Natural killer cell (primary cell): ENCODE measurements around the gene NOD1. TPM values are rescaled to one million over a fixed set of nuclear protein-coding genes. Genes with fewer than 3 reads are reported as not detected.
"Not testable (repeated sequence)": the region's sequence is repeated elsewhere in the genome, so short reads cannot be mapped to it uniquely, and the experiment has no call there.

Experiments used
- ATAC-seq, 3 donors: fragments of 150-1000 bp in 2 of 3; fragments of 200-7000 bp in 1 of 3; cut with Tn5 transposase; 1 replicate in 1 of 3; 2 replicates in 2 of 3; pipeline ENCODE4 v1.10.0; 2021; ENCODE audit warnings: mild to moderate bottlenecking in 2 of 3, moderate library complexity in 2 of 3
- DNase-seq, 2 donors: peaks; one replicate each; pipeline versions ENCODE4 v3.0.0 to v3.0.0-alpha.2; 2013 to 2021; ENCODE audit warnings: mixed read lengths in 1 of 2
- H3K27ac ChIP-seq: one replicate; pipeline ENCODE4 v1.5.1; 2013; ENCODE audit warnings: mild to moderate bottlenecking, low read length
- H3K27me3 ChIP-seq: one replicate; pipeline ENCODE4 v1.6.1; 2013; ENCODE audit warnings: low read length; ENCODE audit not compliant: control insufficient read depth, insufficient read depth
- H3K36me3 ChIP-seq: one replicate; pipeline ENCODE4 v1.6.1; 2013; ENCODE audit warnings: low read length; ENCODE audit not compliant: control insufficient read depth, insufficient read depth
- H3K4me1 ChIP-seq: one replicate; pipeline ENCODE4 v1.6.1; 2013; ENCODE audit warnings: low read length; ENCODE audit not compliant: control insufficient read depth, insufficient read depth
- H3K4me3 ChIP-seq: one replicate; pipeline ENCODE4 v1.5.1; 2013; ENCODE audit warnings: low read length
- H3K9me3 ChIP-seq: one replicate; pipeline ENCODE4 v1.6.1; 2013; ENCODE audit warnings: low read length; ENCODE audit not compliant: control insufficient read depth, insufficient read depth
- H3K27ac Mint-ChIP-seq, 2 donors: one replicate each; pipeline ENCODE4 v1.8.0; 2022; ENCODE audit warnings: mild to moderate bottlenecking in 2 of 2, mixed read lengths in 2 of 2, moderate library complexity in 1 of 2
- H3K27me3 Mint-ChIP-seq, 2 donors: one replicate each; pipeline ENCODE4 v1.8.0; 2022; ENCODE audit warnings: low read depth in 2 of 2, mixed read lengths in 2 of 2
- H3K36me3 Mint-ChIP-seq: one replicate; pipeline ENCODE4 v1.8.0; 2022; ENCODE audit warnings: mixed read lengths
- H3K4me1 Mint-ChIP-seq, 2 donors: one replicate each; pipeline ENCODE4 v1.8.0; 2022; ENCODE audit warnings: mixed read lengths in 2 of 2
- H3K4me3 Mint-ChIP-seq: one replicate; pipeline ENCODE4 v1.8.0; 2022; ENCODE audit warnings: mild to moderate bottlenecking, moderate library complexity, mixed read lengths
- H3K9me3 Mint-ChIP-seq, 2 donors: one replicate each; pipeline ENCODE4 v1.8.0; 2022; ENCODE audit warnings: mixed read lengths in 2 of 2
- CTCF ChIP-seq: fragments of 200-600 bp; IDR thresholded peaks from one replicate; pipeline ENCODE4 v1.8.0; 2022; ENCODE audit warnings: antibody characterized with exemption
- WGBS: methylation state at CpG from one replicate; pipeline ENCODE4 v1.1.7; 2013; ENCODE audit warnings: missing lambda C conversion rate; ENCODE audit not compliant: insufficient coverage; 5-methylcytosine and 5-hydroxymethylcytosine counted together
- intact Hi-C: fragments of 100-400 bp; cut with micrococcal nuclease; formaldehyde crosslinking; loops from one replicate; pipeline ENCODE4 v1.14.2; 2022
- total RNA-seq, 4 donors: library from RNA; stranded (reverse); fragments of 120-200 nt in 1 of 4; gene quantifications; one replicate each; pipeline versions ENCODE4 v1.2.3 to v1.2.4, GENCODE V29; 2013 to 2022

NOD1 gene
- total RNA-seq, 3 donors from 2014 or later (not counting 1 experiment from before 2014, with no cell fraction given) = 28.2 to 32.4 (median 31.2) TPM

GRCh38 chr7:30390736-30391636, 87.6 kb downstream of the NOD1 start:
- DNase-seq = no peak
- Histone ChIP-seq H3K27me3 (no peaks in the 10 kb centered on the region), H3K4me3 (no peak overlapping the region), H3K36me3 (no peaks in the 10 kb centered on the region), H3K9me3 (no peaks in the 10 kb centered on the region), H3K27ac (no peak overlapping the region), H3K4me1 (no peaks in the 10 kb centered on the region)
- H3K27ac Mint-ChIP-seq = no peak overlapping the region
- ATAC-seq = no peak
- no peak for TF ChIP-seq CTCF
- no peaks in the 10 kb centered on the region for H3K9me3 Mint-ChIP-seq
- 98% methylated on average over 8 of the region's 8 CpGs for WGBS
- no peak overlapping the region for H3K4me3 Mint-ChIP-seq
- peaks cover 0 to 6% of the 10 kb centered on the region in 2 donors for H3K4me1 Mint-ChIP-seq
- no peaks in the 10 kb centered on the region for H3K27me3 Mint-ChIP-seq
- intact Hi-C loops = no loop called here
- peaks cover 11% of the 10 kb centered on the region for H3K36me3 Mint-ChIP-seq

- Mint-ChIP-seq H3K27me3 (no peaks in the 10 kb centered on the region), H3K27ac (no peak overlapping the region), H3K36me3 (peaks cover 11% of the 10 kb centered on the region), H3K4me1 (peaks cover 0 to 6% of the 10 kb centered on the region in 2 donors), H3K9me3 (no peaks in the 10 kb centered on the region), H3K4me3 (no peak overlapping the region)
- no peaks in the 10 kb centered on the region for H3K27me3 ChIP-seq
- no peak for DNase-seq
- no peaks in the 10 kb centered on the region for H3K9me3 ChIP-seq
- WGBS = 75% methylated on average over 3 of the region's 3 CpGs
- H3K36me3 ChIP-seq = no peaks in the 10 kb centered on the region
- no peak overlapping the region for H3K4me3 ChIP-seq
- H3K4me1 ChIP-seq = no peaks in the 10 kb centered on the region
- no peak for ATAC-seq
- TF ChIP-seq CTCF = no peak
- H3K27ac ChIP-seq = no peak overlapping the region
- intact Hi-C loops = no loop called here
Measured at GRCh38 chr7:30389791-30390190, 88.8 kb downstream of the NOD1 start.

GRCh38 chr7:30382607-30383006, 96.0 kb downstream of the NOD1 start:
- no peak for ATAC-seq
- no CpG with 5 or more reads among the region's 1 CpG for WGBS
- no peaks in the 10 kb centered on the region for H3K36me3 ChIP-seq
- H3K27me3 ChIP-seq = no peaks in the 10 kb centered on the region
- H3K27me3 Mint-ChIP-seq = no peaks in the 10 kb centered on the region
- no peaks in the 10 kb centered on the region for H3K4me1 ChIP-seq
- DNase-seq = no peak
- H3K9me3 Mint-ChIP-seq = peaks cover 0 to 2% of the 10 kb centered on the region in 2 donors
- H3K4me3 ChIP-seq = no peak overlapping the region
- no peak overlapping the region for H3K4me3 Mint-ChIP-seq
- no peaks in the 10 kb centered on the region for H3K9me3 ChIP-seq
- peaks cover 12% of the 10 kb centered on the region for H3K36me3 Mint-ChIP-seq
- no peak overlapping the region for H3K27ac Mint-ChIP-seq
- intact Hi-C loops = no loop called here
- H3K27ac ChIP-seq = no peak overlapping the region
- H3K4me1 Mint-ChIP-seq = peaks cover 4 to 17% of the 10 kb centered on the region in 2 donors
- TF ChIP-seq CTCF = no peak

- WGBS = 90% methylated on average over 4 of the region's 4 CpGs
- H3K4me3 Mint-ChIP-seq, H3K9me3 ChIP-seq, ATAC-seq, H3K27me3 ChIP-seq, intact Hi-C loops, H3K27ac Mint-ChIP-seq, H3K9me3 Mint-ChIP-seq, H3K4me1 ChIP-seq, H3K27me3 Mint-ChIP-seq, H3K36me3 ChIP-seq, H3K27ac ChIP-seq, DNase-seq, H3K4me3 ChIP-seq: not testable (repeated sequence)
- H3K4me1 Mint-ChIP-seq = peaks cover 4 to 12% of the 10 kb centered on the region in 2 donors
- peaks cover 12% of the 10 kb centered on the region for H3K36me3 Mint-ChIP-seq
Measured at GRCh38 chr7:30380824-30381223, 97.8 kb downstream of the NOD1 start.
